CD14-positive monocyte (primary cell): ENCODE data around the gene TRAPPC6A. TPM values are rescaled to one million over a fixed set of nuclear protein-coding genes. Genes with fewer than 3 reads are reported as not detected.
A peak's percentile ranks its signal among the peaks of the same experiment; 100 is the strongest.

Source experiments
- DNase-seq, 3 donors: peaks; one replicate each; pipeline ENCODE4 v3.0.0-alpha.2; 2011 to 2022
- H2AFZ ChIP-seq: 2 replicates; pipeline ENCODE4 v1.6.0; 2012; ENCODE audit warnings: mild to moderate bottlenecking, low read depth, low read length, inconsistent platforms; ENCODE audit not compliant: insufficient read depth, poor library complexity, severe bottlenecking
- H3K27ac ChIP-seq, 2 donors: 1 replicate in 1 of 2; 2 replicates in 1 of 2; pipeline ENCODE4 v1.5.1; 2012 to 2013; ENCODE audit warnings: low read length in 2 of 2, control low read depth in 1 of 2, inconsistent platforms in 1 of 2, low read depth in 1 of 2, mild to moderate bottlenecking in 1 of 2
- H3K27me3 ChIP-seq, 2 donors: one replicate each; pipeline versions ENCODE4 v1.6.0 to v1.6.1; 2011 to 2013; ENCODE audit warnings: low read length in 2 of 2; ENCODE audit not compliant: control insufficient read depth in 2 of 2, insufficient read depth in 2 of 2
- H3K36me3 ChIP-seq, 2 donors: replicated peaks in 1 of 2; 1 replicate in 1 of 2; 2 replicates in 1 of 2; pipeline versions ENCODE4 v1.5.1 to v1.6.1; 2012 to 2013; ENCODE audit warnings: low read length in 2 of 2, control low read depth in 1 of 2, inconsistent platforms in 1 of 2, mild to moderate bottlenecking in 1 of 2; ENCODE audit not compliant: insufficient read depth in 2 of 2, control insufficient read depth in 1 of 2
- H3K4me1 ChIP-seq, 2 donors: 1 replicate in 1 of 2; 2 replicates in 1 of 2; pipeline versions ENCODE4 v1.5.1 to v1.6.1; 2012 to 2013; ENCODE audit warnings: low read length in 2 of 2, control low read depth in 1 of 2, inconsistent platforms in 1 of 2, mild to moderate bottlenecking in 1 of 2, moderate library complexity in 1 of 2; ENCODE audit not compliant: insufficient read depth in 2 of 2, control insufficient read depth in 1 of 2
- H3K4me2 ChIP-seq: replicated peaks from 2 replicates; pipeline ENCODE3; 2012; ENCODE audit warnings: low read length, moderate library complexity, mild to moderate bottlenecking; ENCODE audit not compliant: poor library complexity, severe bottlenecking; ENCODE audit errors: extremely low read depth
- H3K4me3 ChIP-seq, 3 experiments: fragments of 200-600 bp in 1 of 3; sonication (generic) in 1 of 3; replicated peaks in 1 of 3; 1 replicate in 2 of 3; 2 replicates in 1 of 3; pipeline ENCODE4 v1.5.1; 2011 to 2013; ENCODE audit warnings: low read length in 3 of 3, mild to moderate bottlenecking in 3 of 3, control low read depth in 2 of 3, low read depth in 2 of 3, inconsistent platforms in 1 of 3, moderate library complexity in 1 of 3
- H3K79me2 ChIP-seq: 2 replicates; pipeline ENCODE4 v1.6.0; 2012; ENCODE audit warnings: mild to moderate bottlenecking, control low read depth, inconsistent platforms, low read length, moderate library complexity; ENCODE audit not compliant: insufficient read depth
- H3K9ac ChIP-seq: 2 replicates; pipeline ENCODE4 v1.6.0; 2017; ENCODE audit warnings: low read length, mild to moderate bottlenecking; ENCODE audit not compliant: insufficient read depth, poor library complexity, severe bottlenecking
- H3K9me3 ChIP-seq, 2 donors: replicated peaks in 1 of 2; 1 replicate in 1 of 2; 2 replicates in 1 of 2; pipeline versions ENCODE4 v1.5.1 to v1.6.1; 2012 to 2013; ENCODE audit warnings: low read length in 2 of 2, control low read depth in 1 of 2; ENCODE audit not compliant: control insufficient read depth in 1 of 2, insufficient read depth in 1 of 2
- H4K20me1 ChIP-seq: 2 replicates; pipeline ENCODE4 v1.6.0; 2012; ENCODE audit warnings: mild to moderate bottlenecking, low read length, control low read depth, moderate library complexity; ENCODE audit not compliant: insufficient read depth
- H3K27ac Mint-ChIP-seq, 7 donors: one replicate each; pipeline ENCODE4 v1.8.0; 2020; ENCODE audit warnings: mild to moderate bottlenecking in 7 of 7, mixed read lengths in 7 of 7, moderate library complexity in 6 of 7, inconsistent platforms in 2 of 7
- H3K27me3 Mint-ChIP-seq, 3 donors: one replicate each; pipeline ENCODE4 v1.8.0; 2021 to 2022; ENCODE audit warnings: low read depth in 3 of 3, mild to moderate bottlenecking in 3 of 3, mixed read lengths in 3 of 3, moderate library complexity in 3 of 3, inconsistent platforms in 1 of 3
- H3K36me3 Mint-ChIP-seq, 2 donors: one replicate each; pipeline ENCODE4 v1.8.0; 2020; ENCODE audit warnings: mixed read lengths in 2 of 2, inconsistent platforms in 1 of 2, mild to moderate bottlenecking in 1 of 2
- H3K4me1 Mint-ChIP-seq: one replicate; pipeline ENCODE4 v1.8.0; 2020; ENCODE audit warnings: mild to moderate bottlenecking, mixed read lengths
- H3K4me3 Mint-ChIP-seq, 2 donors: one replicate each; pipeline ENCODE4 v1.8.0; 2020; ENCODE audit warnings: mild to moderate bottlenecking in 2 of 2, mixed read lengths in 2 of 2, moderate library complexity in 1 of 2
- H3K9me3 Mint-ChIP-seq, 7 donors: one replicate each; pipeline ENCODE4 v1.8.0; 2020 to 2022; ENCODE audit warnings: mixed read lengths in 7 of 7, mild to moderate bottlenecking in 6 of 7, moderate library complexity in 6 of 7, inconsistent platforms in 2 of 7
- WGBS: methylation state at CpG from one replicate; pipeline ENCODE4 v1.1.5; 2013; ENCODE audit warnings: missing lambda C conversion rate; ENCODE audit not compliant: insufficient coverage; 5-methylcytosine and 5-hydroxymethylcytosine counted together
- intact Hi-C, 2 donors: fragments of 100-400 bp; cut with micrococcal nuclease; formaldehyde crosslinking; loops; one replicate each; pipeline versions ENCODE4 v1.15.0 to v1.15.1; 2023
- polyA plus RNA-seq, 3 donors: library from polyadenylated mRNA; depleted of rRNA in 1 of 3; unstranded in 2 of 3; stranded (reverse) in 1 of 3; fragments of 300-500 nt in 2 of 3; fragments of >200 nt in 1 of 3; fragmentation: Illumina TruSeq in 2 of 3; gene quantifications; 1 replicate in 2 of 3; 2 replicates in 1 of 3; pipeline ENCODE4 v1.2.3, GENCODE V29; 2012 to 2021
- TF ChIP-seq, protein P1 (sequence below): fragments of 200-600 bp; IDR thresholded peaks from one replicate; pipeline ENCODE4 v1.8.0; 2022; ENCODE audit warnings: antibody characterized with exemption, mild to moderate bottlenecking

TRAPPC6A gene
- polyA plus RNA-seq, 3 donors: 49.7 to 82.7 (median 63.4) TPM

GRCh38 chr19:45182758-45183157 lies 4.7 kb upstream of the TRAPPC6A start:
- WGBS: 54% methylated on average over 4 of the region's 4 CpGs
- no peak overlapping the region for H3K9ac ChIP-seq
- Mint-ChIP-seq H3K36me3 (peaks cover 17 to 24% of the 10 kb centered on the region in 2 donors), H3K27ac (peak overlapping the region in 2 of 7 donors; percentile 44 to 88), H3K9me3 (peaks cover 0 to 2% (median 0%) of the 10 kb centered on the region in 7 donors), H3K27me3 (peaks cover 0 to 3% (median 2%) of the 10 kb centered on the region in 3 donors), H3K4me1 (peaks cover 54% of the 10 kb centered on the region), H3K4me3 (no peak overlapping the region)
- no peak overlapping the region for H2AFZ ChIP-seq
- peaks cover 3 to 7% of the 10 kb centered on the region in 2 donors for H3K36me3 ChIP-seq
- H3K9me3 ChIP-seq: no peaks in the 10 kb centered on the region
- peaks cover 41 to 55% of the 10 kb centered on the region in 2 donors for H3K4me1 ChIP-seq
- DNase-seq: no peak
- peaks cover 39% of the 10 kb centered on the region for H3K79me2 ChIP-seq
- H4K20me1 ChIP-seq: peaks cover 45% of the 10 kb centered on the region
- no peak overlapping the region for H3K27ac ChIP-seq
- no peaks in the 10 kb centered on the region for H3K27me3 ChIP-seq
- intact Hi-C loops: no loop called here
- H3K4me2 ChIP-seq: no peak overlapping the region
- TF ChIP-seq, protein P1, sequence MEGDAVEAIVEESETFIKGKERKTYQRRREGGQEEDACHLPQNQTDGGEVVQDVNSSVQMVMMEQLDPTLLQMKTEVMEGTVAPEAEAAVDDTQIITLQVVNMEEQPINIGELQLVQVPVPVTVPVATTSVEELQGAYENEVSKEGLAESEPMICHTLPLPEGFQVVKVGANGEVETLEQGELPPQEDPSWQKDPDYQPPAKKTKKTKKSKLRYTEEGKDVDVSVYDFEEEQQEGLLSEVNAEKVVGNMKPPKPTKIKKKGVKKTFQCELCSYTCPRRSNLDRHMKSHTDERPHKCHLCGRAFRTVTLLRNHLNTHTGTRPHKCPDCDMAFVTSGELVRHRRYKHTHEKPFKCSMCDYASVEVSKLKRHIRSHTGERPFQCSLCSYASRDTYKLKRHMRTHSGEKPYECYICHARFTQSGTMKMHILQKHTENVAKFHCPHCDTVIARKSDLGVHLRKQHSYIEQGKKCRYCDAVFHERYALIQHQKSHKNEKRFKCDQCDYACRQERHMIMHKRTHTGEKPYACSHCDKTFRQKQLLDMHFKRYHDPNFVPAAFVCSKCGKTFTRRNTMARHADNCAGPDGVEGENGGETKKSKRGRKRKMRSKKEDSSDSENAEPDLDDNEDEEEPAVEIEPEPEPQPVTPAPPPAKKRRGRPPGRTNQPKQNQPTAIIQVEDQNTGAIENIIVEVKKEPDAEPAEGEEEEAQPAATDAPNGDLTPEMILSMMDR: no peak
- H3K4me3 ChIP-seq: no peak overlapping the region

- Histone ChIP-seq H3K36me3 (peaks cover 3 to 7% of the 10 kb centered on the region in 2 donors), H3K4me3 (peak overlapping the region in 1 of 3 experiments; percentile 92), H3K4me2 (peak overlapping the region; percentile 77), H3K79me2 (peaks cover 46% of the 10 kb centered on the region), H3K9me3 (no peaks in the 10 kb centered on the region), H2AFZ (no peak overlapping the region), H3K27ac (peak overlapping the region in 1 of 2 donors; percentile 9), H3K4me1 (peaks cover 55 to 69% of the 10 kb centered on the region in 2 donors), H3K9ac (no peak overlapping the region), H3K27me3 (no peaks in the 10 kb centered on the region), H4K20me1 (peaks cover 45% of the 10 kb centered on the region)
- Mint-ChIP-seq H3K27me3 (peaks cover 0 to 2% (median 0%) of the 10 kb centered on the region in 3 donors), H3K36me3 (peaks cover 17 to 26% of the 10 kb centered on the region in 2 donors), H3K4me3 (peak overlapping the region; percentile 35 to 51), H3K4me1 (peaks cover 61% of the 10 kb centered on the region), H3K9me3 (peaks cover 0 to 2% (median 0%) of the 10 kb centered on the region in 7 donors), H3K27ac (peak overlapping the region in 6 of 7 donors; percentile 34 to 83 (median 64))
- DNase-seq: no peak
- TF ChIP-seq, protein P1: no peak
- WGBS: 90% methylated on average over 5 of the region's 7 CpGs
- intact Hi-C loops: no loop called here
Measured at GRCh38 chr19:45180936-45181335, 2.9 kb upstream of the TRAPPC6A start.
